HG02938 (cell line): ENCODE data around the gene SV2C.
"Not testable (repeated sequence)": the region's sequence is repeated elsewhere in the genome, so short reads cannot be mapped to it uniquely, and the experiment has no call there.

Source experiments
- ATAC-seq: cut with Tn5 transposase; IDR thresholded peaks from one replicate; pipeline ENCODE4 v1.9.1; 2021; ENCODE audit warnings: mild to moderate bottlenecking, moderate library complexity; ENCODE audit not compliant: unreplicated experiment

SV2C gene

DNA sequence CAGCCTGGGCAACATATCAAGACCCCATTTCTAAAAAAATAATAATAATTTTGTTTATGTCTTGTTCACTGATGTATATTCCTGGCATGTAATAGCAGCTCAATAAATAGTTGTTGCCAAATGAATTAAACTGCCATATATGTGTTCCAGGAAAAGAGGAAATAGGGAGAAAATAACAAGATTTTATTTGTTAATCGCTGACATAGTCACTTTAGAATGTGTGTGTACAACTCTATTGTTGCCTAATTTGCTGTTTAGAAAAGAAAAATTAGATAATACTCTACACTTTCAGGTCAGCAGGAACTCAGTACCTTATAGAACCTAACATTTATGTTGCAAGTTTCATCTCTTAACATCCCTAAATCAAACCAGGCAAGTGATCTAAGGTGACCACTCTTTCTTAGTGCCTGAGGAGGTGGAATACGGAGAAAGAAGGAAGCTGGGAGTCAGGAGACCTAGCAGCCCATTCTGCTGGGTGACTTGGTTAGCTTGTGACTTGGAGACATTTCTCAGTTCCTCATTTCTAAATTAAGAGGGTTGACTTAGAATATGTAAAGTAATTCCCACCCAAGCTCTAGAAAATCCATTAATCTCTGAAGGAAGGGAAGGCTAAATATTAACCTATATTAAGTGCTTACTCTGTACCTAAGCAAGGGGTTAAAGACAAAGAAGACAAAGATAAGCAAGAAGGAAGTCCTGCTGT, 209.6 kb downstream of the SV2C start:
- ATAC-seq = peak; percentile 74

DNA sequence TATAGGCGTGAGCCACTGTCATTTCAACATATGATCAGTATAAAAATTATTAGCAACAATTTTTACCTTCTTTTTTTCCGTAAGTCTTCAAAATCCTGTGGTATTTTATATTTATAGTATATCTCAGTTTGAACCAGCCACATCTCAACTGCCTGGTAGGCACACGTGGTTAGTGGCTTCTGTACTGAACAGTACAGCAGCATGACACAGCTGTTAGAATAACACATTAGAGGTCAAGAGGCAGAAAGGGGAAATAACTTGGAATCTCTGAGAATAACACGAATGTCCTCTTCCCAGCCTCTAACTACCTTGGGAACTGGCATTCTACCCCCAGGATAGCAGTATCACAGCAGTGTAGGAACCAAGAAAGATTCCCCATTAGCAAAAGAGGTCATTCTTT, 211.4 kb downstream of the SV2C start:
- no peak for ATAC-seq

- no peak for ATAC-seq
These were observed 215.7 kb downstream of the SV2C start for GRCh38 chr5:76298852-76299251.

DNA sequence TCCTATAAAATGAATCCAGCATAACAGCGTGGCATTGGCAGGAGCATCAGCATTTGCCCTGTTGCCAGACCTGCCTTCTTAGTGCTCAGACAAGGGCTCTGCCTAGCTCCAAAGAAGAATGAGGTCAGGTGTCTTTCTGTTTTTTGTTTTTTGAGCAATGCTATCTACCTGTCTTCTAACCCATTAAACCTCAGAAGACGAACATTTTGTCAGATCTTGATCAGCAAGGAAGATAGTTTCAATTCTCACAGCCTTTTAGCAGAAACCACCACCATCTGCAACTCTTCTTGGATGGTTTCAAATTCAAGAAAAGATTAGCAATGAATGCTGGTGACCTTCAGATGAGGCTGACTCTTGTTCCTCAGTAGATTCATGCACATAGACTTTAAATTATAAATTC, 216.4 kb downstream of the SV2C start:
- ATAC-seq = no peak

DNA sequence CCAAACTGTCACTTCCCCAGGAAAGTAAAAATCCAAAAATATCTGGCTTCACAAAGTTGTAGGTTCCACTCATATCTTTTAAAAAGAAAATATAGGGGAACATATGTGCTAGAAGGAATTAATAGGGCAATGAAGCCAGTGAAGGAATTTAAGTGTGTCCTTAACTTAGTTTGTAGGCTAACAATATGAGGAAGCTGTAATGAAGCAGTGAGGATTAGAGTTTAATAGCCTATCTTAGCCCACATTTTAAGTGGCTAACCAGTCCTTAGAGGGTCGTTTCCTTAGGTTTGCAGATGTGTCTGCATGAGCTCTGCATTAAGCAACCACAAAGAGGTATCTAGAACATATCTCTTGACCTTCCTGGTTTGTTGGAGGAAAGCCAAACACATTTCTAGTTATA, 218.7 kb downstream of the SV2C start:
- not testable (repeated sequence) for ATAC-seq

DNA sequence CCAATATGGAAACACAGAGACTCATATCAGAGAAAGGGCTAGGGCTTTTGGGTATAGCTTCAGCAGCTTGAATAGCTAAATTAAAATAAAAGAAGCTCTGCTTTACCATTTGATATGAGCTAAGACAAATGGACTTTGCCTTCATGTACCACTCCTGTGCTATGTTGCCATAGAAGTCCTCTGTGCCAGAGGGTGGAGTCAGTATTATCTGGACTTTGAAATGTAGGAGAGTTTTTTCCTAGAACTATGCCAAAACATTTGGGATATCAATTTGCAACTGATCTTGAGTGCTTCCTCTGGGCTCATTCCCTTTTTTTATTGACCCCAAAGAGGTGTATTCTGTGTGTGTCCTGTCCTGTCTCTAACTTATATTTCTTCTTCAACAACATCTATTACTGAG, 219.5 kb downstream of the SV2C start:
- not testable (repeated sequence) for ATAC-seq

DNA sequence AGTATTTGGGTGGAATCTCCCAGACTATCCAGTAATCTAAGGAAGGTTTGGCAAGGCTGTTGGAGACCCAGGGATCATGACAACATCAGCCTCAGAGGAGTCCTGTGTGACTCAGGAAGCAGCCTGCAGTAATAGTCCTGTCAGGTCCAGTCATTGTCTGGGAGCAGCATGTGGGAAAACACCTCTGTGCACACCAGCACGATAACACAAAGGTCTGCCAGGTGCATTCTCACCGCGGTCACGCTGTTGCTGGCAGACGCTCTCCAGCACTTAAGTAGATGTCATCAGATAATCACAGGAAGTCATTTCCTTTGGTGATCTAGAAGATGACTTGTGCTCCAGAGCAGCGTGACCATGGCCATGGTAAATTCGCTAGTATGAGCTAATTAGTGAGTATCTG, 220.7 kb downstream of the SV2C start:
- ATAC-seq = peak; percentile 60

- ATAC-seq = no peak
These were observed 222.1 kb downstream of the SV2C start for GRCh38 chr5:76305269-76305668.

- no peak for ATAC-seq
These were observed 222.6 kb downstream of the SV2C start for GRCh38 chr5:76305775-76306174.

DNA sequence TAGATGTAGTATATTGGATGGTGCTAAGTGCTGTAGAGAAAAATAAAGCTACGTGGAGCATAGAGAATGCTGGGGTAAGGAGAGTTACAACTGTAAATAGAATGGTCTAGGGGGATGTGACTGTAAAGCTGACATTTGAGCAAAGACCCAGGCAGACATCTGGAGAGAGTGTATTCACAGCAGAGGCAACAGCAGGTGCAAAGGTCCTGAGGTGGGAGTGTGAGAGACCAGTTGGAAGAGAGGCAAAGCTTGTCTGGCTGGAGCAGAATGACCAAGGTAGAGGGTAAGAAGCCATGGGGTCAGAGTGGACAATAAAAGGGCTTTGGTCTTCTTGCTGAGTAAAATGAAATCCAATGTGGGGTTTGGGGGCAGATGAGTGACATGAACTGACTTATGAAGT, 227.0 kb downstream of the SV2C start:
- ATAC-seq = no peak

- no peak for ATAC-seq
These were observed 229.6 kb downstream of the SV2C start for GRCh38 chr5:76312783-76313182.

DNA sequence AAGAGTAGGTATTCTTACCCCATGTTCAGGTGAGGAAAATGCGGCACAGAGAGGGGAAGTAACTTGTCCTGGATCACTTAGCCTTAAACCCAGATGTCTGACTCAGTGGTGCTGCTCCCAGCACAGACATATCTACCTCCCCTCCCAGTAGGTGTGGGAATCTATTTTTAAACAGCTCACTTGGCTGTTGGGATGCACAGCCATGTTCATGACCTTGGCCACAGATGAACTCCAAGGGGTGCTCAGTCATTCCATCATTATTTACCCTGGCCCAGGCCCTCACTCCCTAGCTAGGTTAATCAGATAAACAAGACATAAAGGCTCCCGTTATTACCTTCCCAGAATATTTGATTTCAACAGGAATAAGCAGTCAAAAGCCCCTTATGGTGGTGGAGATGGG, 231.5 kb downstream of the SV2C start:
- no peak for ATAC-seq

- ATAC-seq = no peak
These were observed 236.5 kb downstream of the SV2C start for GRCh38 chr5:76319673-76320072.

DNA sequence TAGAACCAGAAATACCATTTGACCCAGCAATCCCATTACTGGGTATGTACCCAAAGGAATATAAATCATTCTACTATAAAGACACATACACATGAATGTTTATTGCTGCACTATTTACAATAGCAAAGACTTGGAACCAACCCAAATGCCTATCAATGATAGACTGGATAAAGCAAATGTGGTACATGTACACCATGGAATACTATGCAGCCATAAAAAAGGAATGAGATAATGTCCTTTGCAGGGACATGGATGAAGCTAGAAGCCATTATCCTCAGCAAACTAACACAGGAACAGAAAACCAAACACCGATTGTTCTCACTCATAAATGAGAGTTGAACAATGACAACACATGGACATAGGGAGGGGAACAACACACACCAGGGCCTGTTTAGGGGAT, 240.3 kb downstream of the SV2C start:
- not testable (repeated sequence) for ATAC-seq

DNA sequence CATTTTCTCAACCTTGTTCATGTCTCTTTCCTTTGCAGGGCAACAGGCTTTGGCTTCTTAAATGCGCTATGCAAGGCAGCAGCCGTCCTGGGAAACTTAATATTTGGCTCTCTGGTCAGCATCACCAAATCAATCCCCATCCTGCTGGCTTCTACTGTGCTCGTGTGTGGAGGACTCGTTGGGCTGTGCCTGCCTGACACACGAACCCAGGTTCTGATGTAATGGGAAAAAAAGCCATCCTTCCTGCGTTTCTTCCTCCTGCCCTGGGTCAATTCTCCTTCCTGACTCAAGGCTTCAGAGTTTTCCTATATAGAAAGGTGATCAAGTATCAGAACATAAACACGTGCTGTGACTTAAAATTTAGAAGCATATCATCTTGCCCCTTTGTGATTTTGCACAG, 242.1 kb downstream of the SV2C start:
- ATAC-seq = no peak

- ATAC-seq = no peak
These were observed 242.8 kb downstream of the SV2C start for GRCh38 chr5:76325876-76326491.

DNA sequence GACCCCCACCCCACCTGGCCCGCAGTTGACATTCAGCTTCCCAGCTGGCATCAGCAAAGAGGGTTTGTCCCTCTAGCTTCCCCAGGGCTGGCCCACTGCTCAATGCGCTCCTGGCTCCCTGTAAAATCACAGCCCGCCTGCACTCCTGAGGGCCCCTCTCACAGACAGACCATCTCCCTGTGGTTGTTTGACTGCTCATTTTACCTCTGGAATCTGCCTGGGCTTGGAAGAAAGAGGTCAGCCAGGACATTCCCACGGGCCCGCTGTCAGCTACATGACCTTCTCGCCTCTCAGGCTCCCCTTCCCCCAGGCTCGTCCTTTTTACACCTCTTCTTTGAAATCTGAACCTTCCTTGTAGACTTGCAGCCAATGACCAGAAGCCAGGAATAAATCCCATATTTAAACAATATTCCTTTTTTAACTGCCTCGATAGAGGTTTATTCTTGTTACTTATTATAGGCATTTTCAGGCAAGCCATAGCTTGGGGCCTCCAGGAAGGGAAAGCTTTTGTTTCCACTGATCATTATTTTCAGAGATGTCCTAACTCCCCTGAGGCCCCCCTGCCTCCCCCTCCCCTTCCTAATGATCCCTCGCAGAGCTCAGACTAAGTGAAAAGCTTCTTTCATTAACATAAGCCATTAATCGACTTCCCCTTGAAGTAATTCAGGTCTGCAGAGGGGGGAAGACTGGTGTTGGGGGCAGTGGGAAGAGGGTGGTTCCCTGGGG, 243.6 kb downstream of the SV2C start:
- no peak for ATAC-seq

DNA sequence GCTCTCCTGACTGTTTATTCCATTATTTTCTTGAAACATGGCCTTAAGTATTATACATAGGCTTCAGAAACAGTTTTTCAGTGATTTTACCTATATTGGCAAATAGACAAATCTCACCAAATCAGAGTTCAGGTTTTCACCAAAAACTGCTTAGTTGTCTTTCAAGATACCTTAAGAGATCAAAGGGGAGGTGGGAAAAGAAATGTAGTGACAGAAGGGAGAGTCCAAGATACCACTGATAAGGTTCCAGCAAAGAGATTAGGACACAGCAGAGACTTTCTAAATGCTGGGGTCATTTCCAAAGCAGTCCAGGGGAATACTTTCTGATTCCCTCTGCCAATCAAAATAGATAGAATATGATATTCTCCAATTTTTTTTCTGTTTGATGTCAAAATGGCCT, 246.2 kb downstream of the SV2C start:
- ATAC-seq = no peak

- ATAC-seq = no peak
These were observed 247.9 kb downstream of the SV2C start for GRCh38 chr5:76331126-76331525.

DNA sequence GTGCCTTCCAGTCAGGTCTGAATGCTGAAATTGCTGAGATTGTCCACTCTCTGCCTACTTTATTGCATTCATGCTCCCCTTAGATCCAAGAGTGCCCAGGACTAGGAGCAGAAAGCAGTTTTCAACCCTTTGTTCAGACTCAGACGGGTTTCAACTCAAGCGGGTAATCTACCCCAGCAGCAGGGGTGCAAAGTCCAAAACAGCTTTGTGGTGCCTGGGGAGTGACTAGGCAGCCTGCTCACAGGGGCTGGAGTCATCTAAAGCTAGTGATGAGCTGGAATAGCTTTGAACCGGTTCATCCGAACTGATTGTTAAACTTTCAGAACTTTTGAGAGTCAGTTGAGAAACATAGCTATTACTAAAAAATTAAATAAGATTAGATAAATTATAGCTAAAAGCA, 248.9 kb downstream of the SV2C start:
- no peak for ATAC-seq

GRCh38 chr5:76332611-76333205, 249.5 kb downstream of the SV2C start:
- ATAC-seq = no peak

GRCh38 chr5:76333571-76333970, 250.4 kb downstream of the SV2C start:
- ATAC-seq = no peak
